Measurements from ENCODE around the gene LMAN2.

DNA sequence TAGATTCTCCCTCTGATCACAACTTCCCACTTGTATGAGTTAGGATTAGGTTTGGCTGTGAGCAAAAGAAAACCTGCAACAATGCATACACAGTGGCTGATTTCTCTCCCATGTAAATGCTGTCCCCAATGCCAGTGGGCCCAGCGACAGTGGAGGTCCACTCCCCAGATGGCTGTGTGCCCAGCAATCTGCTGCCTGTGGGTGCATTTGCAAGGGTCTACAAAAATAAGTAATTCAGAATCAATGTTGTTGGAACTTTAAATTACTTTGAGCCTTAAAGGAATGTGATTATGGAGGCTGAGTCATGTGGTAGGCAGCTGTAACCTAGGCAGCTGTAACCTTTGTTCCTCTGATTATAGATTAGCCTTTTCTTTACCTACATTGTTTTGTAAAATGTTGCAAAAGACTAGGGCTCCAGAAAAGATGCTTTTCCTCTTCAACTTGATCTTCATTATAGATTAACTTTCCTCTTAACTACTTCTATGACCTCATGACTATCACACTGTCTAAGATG is 25.5 kb downstream of the LMAN2 start:
- TF ChIP-seq POLR2A (IDR thresholded peaks at IDR 0.05) = no peak
- TF ChIP-seq, protein P1, sequence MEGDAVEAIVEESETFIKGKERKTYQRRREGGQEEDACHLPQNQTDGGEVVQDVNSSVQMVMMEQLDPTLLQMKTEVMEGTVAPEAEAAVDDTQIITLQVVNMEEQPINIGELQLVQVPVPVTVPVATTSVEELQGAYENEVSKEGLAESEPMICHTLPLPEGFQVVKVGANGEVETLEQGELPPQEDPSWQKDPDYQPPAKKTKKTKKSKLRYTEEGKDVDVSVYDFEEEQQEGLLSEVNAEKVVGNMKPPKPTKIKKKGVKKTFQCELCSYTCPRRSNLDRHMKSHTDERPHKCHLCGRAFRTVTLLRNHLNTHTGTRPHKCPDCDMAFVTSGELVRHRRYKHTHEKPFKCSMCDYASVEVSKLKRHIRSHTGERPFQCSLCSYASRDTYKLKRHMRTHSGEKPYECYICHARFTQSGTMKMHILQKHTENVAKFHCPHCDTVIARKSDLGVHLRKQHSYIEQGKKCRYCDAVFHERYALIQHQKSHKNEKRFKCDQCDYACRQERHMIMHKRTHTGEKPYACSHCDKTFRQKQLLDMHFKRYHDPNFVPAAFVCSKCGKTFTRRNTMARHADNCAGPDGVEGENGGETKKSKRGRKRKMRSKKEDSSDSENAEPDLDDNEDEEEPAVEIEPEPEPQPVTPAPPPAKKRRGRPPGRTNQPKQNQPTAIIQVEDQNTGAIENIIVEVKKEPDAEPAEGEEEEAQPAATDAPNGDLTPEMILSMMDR (IDR thresholded peaks at IDR 0.05) = no peak
